GM13977 (cell line): ENCODE results near the gene AFF3.
"Not testable (repeated sequence)": the region's sequence is repeated elsewhere in the genome, so short reads cannot be mapped to it uniquely, and the experiment has no call there.

ENCODE experiments used
- DNase-seq: peaks from one replicate; pipeline ENCODE4 v3.0.0; 2012; ENCODE audit warnings: low spot score
- in situ Hi-C: fragments of 300-500 bp; cut with MboI; formaldehyde crosslinking; loops from one replicate; pipeline ENCODE4 v1.12.0; 2022; ENCODE audit warnings: low sequenced_read_pairs, low pct_unique_long_range_greater_than_20kb, mixed read lengths, inconsistent platforms; ENCODE audit not compliant: unreplicated experiment
- TF ChIP-seq, protein P1 (sequence below): IDR thresholded peaks from 2 replicates; pipeline ENCODE4 v1.5.1; 2012; ENCODE audit warnings: mild to moderate bottlenecking, control low read depth; ENCODE audit not compliant: insufficient read depth; ENCODE audit errors: extremely low read depth, missing control alignments

The AFF3 gene

DNA sequence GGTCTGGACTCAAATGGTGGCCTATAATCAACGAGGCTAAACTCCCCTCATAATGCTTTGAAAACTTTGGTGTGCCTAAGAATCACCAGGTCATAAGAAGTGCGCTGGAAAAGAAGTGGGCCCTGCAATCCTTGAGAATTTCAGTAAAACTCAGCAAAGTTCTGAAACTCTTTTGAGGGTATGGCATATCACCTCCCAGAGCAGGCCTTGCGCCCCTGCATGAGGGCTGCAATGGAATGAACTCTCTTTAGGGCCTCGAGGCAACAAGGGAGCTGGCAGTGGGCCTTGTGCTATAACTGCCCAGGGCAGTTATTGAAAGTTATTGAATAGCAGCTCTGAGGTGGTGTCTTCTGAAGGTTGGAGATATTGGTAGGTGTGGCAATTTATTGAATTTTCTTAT lies 34.5 kb upstream of the AFF3 start:
- no peak for DNase-seq
- TF ChIP-seq, protein P1, sequence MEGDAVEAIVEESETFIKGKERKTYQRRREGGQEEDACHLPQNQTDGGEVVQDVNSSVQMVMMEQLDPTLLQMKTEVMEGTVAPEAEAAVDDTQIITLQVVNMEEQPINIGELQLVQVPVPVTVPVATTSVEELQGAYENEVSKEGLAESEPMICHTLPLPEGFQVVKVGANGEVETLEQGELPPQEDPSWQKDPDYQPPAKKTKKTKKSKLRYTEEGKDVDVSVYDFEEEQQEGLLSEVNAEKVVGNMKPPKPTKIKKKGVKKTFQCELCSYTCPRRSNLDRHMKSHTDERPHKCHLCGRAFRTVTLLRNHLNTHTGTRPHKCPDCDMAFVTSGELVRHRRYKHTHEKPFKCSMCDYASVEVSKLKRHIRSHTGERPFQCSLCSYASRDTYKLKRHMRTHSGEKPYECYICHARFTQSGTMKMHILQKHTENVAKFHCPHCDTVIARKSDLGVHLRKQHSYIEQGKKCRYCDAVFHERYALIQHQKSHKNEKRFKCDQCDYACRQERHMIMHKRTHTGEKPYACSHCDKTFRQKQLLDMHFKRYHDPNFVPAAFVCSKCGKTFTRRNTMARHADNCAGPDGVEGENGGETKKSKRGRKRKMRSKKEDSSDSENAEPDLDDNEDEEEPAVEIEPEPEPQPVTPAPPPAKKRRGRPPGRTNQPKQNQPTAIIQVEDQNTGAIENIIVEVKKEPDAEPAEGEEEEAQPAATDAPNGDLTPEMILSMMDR = no peak
- in situ Hi-C loops = no loop called here

DNA sequence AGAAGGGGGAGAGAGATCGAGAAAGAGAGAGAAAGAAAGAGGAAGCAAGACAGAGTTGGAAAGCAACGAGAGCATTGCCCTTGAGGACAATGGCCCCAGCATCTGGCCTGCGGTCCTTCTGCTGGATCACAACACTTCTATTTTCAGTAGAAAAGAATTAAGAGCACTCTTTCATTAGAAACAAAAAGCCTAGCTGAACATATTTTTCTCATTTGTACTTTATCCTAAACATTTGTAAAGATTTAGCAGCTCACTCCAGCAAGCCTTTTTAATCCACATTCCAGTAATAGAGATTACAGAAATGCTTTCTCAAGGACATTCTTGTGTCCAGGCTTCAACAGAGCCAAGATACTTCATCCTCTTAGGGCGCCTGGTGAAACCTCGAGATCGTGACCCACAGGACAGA lies 31.6 kb upstream of the AFF3 start:
- DNase-seq = no peak
- TF ChIP-seq, protein P1 = no peak
- in situ Hi-C loops = no loop called here

DNA sequence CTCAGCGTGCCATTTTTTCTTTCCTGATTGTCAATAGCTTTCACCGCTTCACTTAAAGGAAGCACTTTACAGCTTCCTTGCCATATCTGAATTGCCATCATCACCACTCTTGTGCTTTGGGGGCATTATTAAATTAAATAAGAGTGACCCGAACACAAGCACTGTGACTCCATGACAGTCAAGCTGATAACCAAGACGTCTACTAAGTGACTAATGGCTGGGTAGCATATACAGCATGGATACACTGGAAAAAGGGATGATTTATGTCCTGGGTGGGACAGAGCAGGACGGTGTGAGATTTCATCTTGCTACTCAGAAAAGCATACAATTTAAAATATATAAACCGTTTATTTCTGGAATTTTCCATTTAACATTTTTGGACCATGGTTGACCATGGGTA lies 24.3 kb upstream of the AFF3 start:
- DNase-seq = no peak
- TF ChIP-seq, protein P1 = no peak
- in situ Hi-C loops = no loop called here

DNA sequence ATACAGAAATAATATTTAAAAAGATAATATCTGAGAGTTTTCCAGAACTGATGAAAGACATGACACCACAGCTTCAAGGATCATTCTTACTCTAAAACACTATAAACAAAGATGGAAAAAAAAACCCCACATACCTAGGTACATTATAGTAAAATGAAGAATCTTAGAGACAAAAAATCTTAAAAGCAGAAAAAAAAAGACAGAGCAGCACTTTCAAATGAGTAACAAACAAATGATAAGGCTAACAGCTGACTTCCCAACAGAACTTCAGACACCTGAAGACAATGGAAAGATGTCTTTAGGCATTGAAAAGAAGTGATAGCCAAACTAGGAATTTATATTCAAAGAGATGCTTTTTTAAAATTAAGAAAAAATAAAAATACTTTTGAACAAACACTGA lies 21.2 kb upstream of the AFF3 start:
- no peak for DNase-seq
- in situ Hi-C loops = no loop called here
- TF ChIP-seq, protein P1 = no peak

DNA sequence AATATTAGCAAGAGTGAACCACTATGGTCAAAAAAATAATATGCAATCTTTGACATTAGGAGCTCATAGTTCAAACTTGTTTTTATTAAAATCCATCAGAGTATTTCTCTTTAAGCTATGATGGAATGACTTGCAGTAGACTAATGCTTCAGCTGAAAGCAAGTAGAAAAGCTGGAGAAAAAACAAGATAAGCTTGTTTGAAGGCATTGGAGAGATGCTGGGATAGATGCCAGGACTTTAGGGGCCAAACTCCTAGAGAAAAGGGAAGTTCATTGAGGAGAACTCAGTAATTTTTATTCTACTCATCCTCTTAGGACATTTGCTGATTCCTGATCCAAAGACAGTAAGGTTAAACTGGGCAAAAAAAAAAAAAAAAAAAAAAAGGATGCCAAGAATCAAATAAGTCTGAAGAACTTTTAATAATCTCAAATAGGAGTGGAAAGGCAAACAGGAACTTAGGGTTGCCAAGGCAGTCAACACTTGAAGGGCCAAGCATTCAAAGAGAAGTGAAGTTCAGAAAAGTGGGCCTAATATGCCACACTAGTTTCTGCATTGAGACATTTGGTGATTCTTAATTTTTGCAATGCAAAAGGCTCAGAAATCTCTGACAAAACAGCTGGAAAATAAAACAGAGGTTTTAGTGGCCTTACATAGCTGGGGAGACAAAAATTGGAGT lies 19.7 kb upstream of the AFF3 start:
- in situ Hi-C loops = no loop called here
- no peak for DNase-seq
- TF ChIP-seq, protein P1 = no peak

DNA sequence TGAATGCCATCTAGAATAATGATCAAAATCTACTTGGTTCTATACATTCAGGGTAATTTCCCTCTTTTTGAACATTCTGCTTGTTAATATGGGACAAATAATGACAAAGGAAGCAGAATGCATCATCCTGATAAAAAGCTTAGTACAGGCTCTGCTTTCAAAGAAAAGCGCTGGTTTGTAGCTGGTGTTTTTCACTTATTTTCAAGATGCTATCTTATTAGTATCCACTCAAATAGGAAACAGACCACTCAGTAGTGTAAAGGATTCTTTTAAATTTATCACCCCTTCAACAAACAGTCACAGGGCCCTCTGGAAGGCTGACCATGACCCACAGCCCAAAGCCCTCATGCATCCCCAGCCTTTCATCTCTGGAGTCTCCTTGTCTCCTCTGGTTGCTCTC lies 18.0 kb upstream of the AFF3 start:
- in situ Hi-C loops = no loop called here
- DNase-seq = no peak
- TF ChIP-seq, protein P1 = no peak

DNA sequence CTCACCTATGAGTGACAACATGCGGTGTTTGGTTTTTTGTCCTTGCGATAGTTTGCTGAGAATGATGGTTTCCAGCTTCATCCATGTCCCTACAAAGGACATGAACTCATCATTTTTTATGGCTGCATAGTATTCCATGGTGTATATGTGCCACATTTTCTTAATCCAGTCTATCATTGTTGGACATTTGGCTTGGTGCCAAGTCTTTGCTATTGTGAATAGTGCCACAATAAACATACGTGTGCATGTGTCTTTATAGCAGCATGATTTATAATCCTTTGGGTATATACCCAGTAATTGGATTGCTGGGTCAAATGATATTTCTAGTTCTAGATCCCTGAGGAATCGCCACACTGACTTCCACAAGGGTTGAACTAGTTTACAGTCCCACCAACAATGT lies 9.4 kb upstream of the AFF3 start:
- in situ Hi-C loops, DNase-seq: not testable (repeated sequence)
